NCI-H748 treated with DMSO at 0.1 percent for 48 hours (cell line): ENCODE measurements around the gene POTEC.
"Not testable (repeated sequence)": the region's sequence is repeated elsewhere in the genome, so short reads cannot be mapped to it uniquely, and the experiment has no call there.

ENCODE experiments used
- DNase-seq: peaks from one replicate; lab custom pipeline; 2025; lab: John Stamatoyannopoulos, UW

POTEC gene

GRCh38 chr18:14543446-14543964 is at the start of gene POTEC:
Gene POTEC, minus strand, starts transcription at chr18:14543600. Its CDS starts 454 bp downstream, at chr18:14543146.
- DNase-seq = not testable (repeated sequence)

- no peak for DNase-seq
Observed at GRCh38 chr18:14577971-14578370, 34.6 kb upstream of the POTEC start.

- DNase-seq = not testable (repeated sequence)
Observed at GRCh38 chr18:14559502-14559901, 16.1 kb upstream of the POTEC start.

- DNase-seq = not testable (repeated sequence)
Observed at GRCh38 chr18:14531659-14532058, 11.7 kb downstream of the POTEC start.

GRCh38 chr18:14510707-14511106 is 32.7 kb downstream of the POTEC start:
- DNase-seq = not testable (repeated sequence)

GRCh38 chr18:14503691-14504090 is 39.7 kb downstream of the POTEC start:
- not testable (repeated sequence) for DNase-seq

- not testable (repeated sequence) for DNase-seq
Observed at GRCh38 chr18:14501894-14502293, 41.5 kb downstream of the POTEC start.

- DNase-seq = not testable (repeated sequence)
Observed at GRCh38 chr18:14489256-14490014, 54.0 kb downstream of the POTEC start.

GRCh38 chr18:14488789-14489188 is 54.6 kb downstream of the POTEC start:
- not testable (repeated sequence) for DNase-seq

- DNase-seq = not testable (repeated sequence)
Observed at GRCh38 chr18:14486926-14487580, 56.3 kb downstream of the POTEC start.

GRCh38 chr18:14479076-14479475 is 64.3 kb downstream of the POTEC start:
- not testable (repeated sequence) for DNase-seq

GRCh38 chr18:14475520-14475919 is 67.9 kb downstream of the POTEC start:
- not testable (repeated sequence) for DNase-seq

GRCh38 chr18:14474752-14475151 is 68.6 kb downstream of the POTEC start:
- not testable (repeated sequence) for DNase-seq

GRCh38 chr18:14474007-14474720 is 69.2 kb downstream of the POTEC start:
- DNase-seq = not testable (repeated sequence)

- not testable (repeated sequence) for DNase-seq
Observed at GRCh38 chr18:14473250-14474006, 70.0 kb downstream of the POTEC start.

GRCh38 chr18:14471286-14471685 is 72.1 kb downstream of the POTEC start:
- DNase-seq = not testable (repeated sequence)

- not testable (repeated sequence) for DNase-seq
Observed at GRCh38 chr18:14470446-14470845, 73.0 kb downstream of the POTEC start.

- not testable (repeated sequence) for DNase-seq
Observed at GRCh38 chr18:14470046-14470445, 73.4 kb downstream of the POTEC start.

GRCh38 chr18:14465989-14466388 is 77.4 kb downstream of the POTEC start:
- not testable (repeated sequence) for DNase-seq
